HFF-Myc (cell line): ENCODE data around the gene NAXE.

Source experiments
- DNase-seq: peaks from one replicate; pipeline ENCODE4 v3.0.0-alpha.2; 2011; ENCODE audit warnings: low read depth; ENCODE audit errors: extremely low read depth
- H3K4me3 ChIP-seq: replicated peaks from 2 replicates; pipeline ENCODE4 v1.5.1; 2011; ENCODE audit warnings: low read depth, mild to moderate bottlenecking, control low read depth, low read length
- CTCF ChIP-seq: IDR thresholded peaks from 2 replicates; pipeline ENCODE4 v1.5.1; 2012; ENCODE audit warnings: mild to moderate bottlenecking, low read depth, low read length, control low read depth; ENCODE audit errors: missing control alignments

NAXE gene

GRCh38 chr1:156639601-156640101 lies 48.1 kb downstream of the NAXE start:
- no peak for TF ChIP-seq CTCF
- H3K4me3 ChIP-seq: no peak overlapping the region
- DNase-seq: no peak

- H3K4me3 ChIP-seq: no peak overlapping the region
- DNase-seq: no peak
- TF ChIP-seq CTCF: no peak
These were observed 49.5 kb downstream of the NAXE start for GRCh38 chr1:156640842-156641706.

- H3K4me3 ChIP-seq: no peak within 1 kb of the TSS
- DNase-seq: no peak
- no peak for TF ChIP-seq CTCF
These were observed 50.2 kb downstream of the NAXE start, which contains the start of gene BCAN for GRCh38 chr1:156641761-156642264. Gene BCAN, plus strand, starts transcription at chr1:156642117. Its CDS starts 3,938 bp downstream, at chr1:156646055.

GRCh38 chr1:156642265-156643048 lies 50.9 kb downstream of the NAXE start:
- DNase-seq: no peak
- H3K4me3 ChIP-seq: no peak overlapping the region
- no peak for TF ChIP-seq CTCF

GRCh38 chr1:156643049-156643777 lies 51.6 kb downstream of the NAXE start:
- TF ChIP-seq CTCF: no peak
- no peak for DNase-seq
- no peak overlapping the region for H3K4me3 ChIP-seq

GRCh38 chr1:156643778-156644092 lies 52.2 kb downstream of the NAXE start:
- no peak overlapping the region for H3K4me3 ChIP-seq
- no peak for DNase-seq
- TF ChIP-seq CTCF: no peak
